Testis (tissue), 3 donors: ENCODE data around the gene LHFPL4. TPM values are rescaled to one million over a fixed set of nuclear protein-coding genes. Genes with fewer than 3 reads are reported as not detected.

ENCODE experiments used
- DNase-seq: peaks from one replicate; pipeline ENCODE4 v3.0.0-alpha.2; 2019
- H3K27ac ChIP-seq, 2 donors: fragments of 200-600 bp; sonication (generic); one replicate each; pipeline ENCODE4 v1.5.1; 2019
- H3K27me3 ChIP-seq: fragments of 200-600 bp; sonication (generic); one replicate; pipeline ENCODE4 v1.5.1; 2019
- H3K36me3 ChIP-seq: fragments of 200-600 bp; sonication (generic); one replicate; pipeline ENCODE4 v1.5.1; 2017; ENCODE audit warnings: low read depth; ENCODE audit errors: missing control alignments
- H3K4me1 ChIP-seq: fragments of 200-600 bp; sonication (generic); one replicate; pipeline ENCODE4 v1.5.1; 2019
- H3K4me3 ChIP-seq, 2 donors: fragments of 200-600 bp; sonication (generic); one replicate each; pipeline ENCODE4 v1.5.1; 2017 to 2019
- H3K9me3 ChIP-seq: fragments of 200-600 bp; sonication (generic); one replicate; pipeline ENCODE4 v1.5.1; 2017
- CTCF ChIP-seq, 3 experiments: fragments of 450-650 bp in 2 of 3; fragments of 200-600 bp in 1 of 3; sonication (generic) in 1 of 3; IDR thresholded peaks; one replicate each; pipeline ENCODE4 v1.5.1; 2016 to 2019; ENCODE audit warnings: antibody characterized with exemption in 3 of 3, mild to moderate bottlenecking in 2 of 3, moderate library complexity in 1 of 3
- POLR2A ChIP-seq: fragments of 450-650 bp; IDR thresholded peaks from one replicate; pipeline ENCODE4 v1.6.1; 2017; ENCODE audit warnings: antibody characterized with exemption, mild to moderate bottlenecking, moderate library complexity
- WGBS, 2 donors: methylation state at CpG; one replicate each; pipeline ENCODE4 v1.1.5; 2018; 5-methylcytosine and 5-hydroxymethylcytosine counted together
- intact Hi-C: fragments of 100-400 bp; cut with DNase I; formaldehyde crosslinking; loops from one replicate; pipeline ENCODE4 v1.15.1; 2023; ENCODE audit warnings: low total_unique reads
- polyA plus RNA-seq: library from polyadenylated mRNA; stranded (reverse); fragments of 350-450 nt; fragmentation: Illumina TruSeq; extraction: RNeasy Lipid Tissue Mini Kit (QIAGEN cat#74804); gene quantifications from one replicate; pipeline ENCODE4 v1.2.3, GENCODE V29; 2014; ENCODE audit warnings: low read depth, low replicate concordance; ENCODE audit not compliant: insufficient read depth
- total RNA-seq, 2 donors: library from RNA; depleted of rRNA; stranded (reverse); fragments of >200 nt; gene quantifications; one replicate each; pipeline ENCODE4 v1.2.3, GENCODE V29; 2016

Gene LHFPL4
- total and polyA plus RNA-seq, 3 donors from 2014 or later: 1.3 to 2.3 (median 1.3) TPM

- intact Hi-C loops: no loop called here
- Histone ChIP-seq H3K9me3 (no peaks in the 10 kb centered on the region), H3K27me3 (no peaks in the 10 kb centered on the region), H3K4me1 (no peaks in the 10 kb centered on the region), H3K4me3 (peak overlapping the region in 1 of 2 donors; percentile 29), H3K36me3 (no peaks in the 10 kb centered on the region), H3K27ac (no peak overlapping the region)
- no peak for TF ChIP-seq POLR2A
- no peak for TF ChIP-seq CTCF (IDR thresholded peaks at IDR 0.05)
- 22% methylated on average over 9 to 12 of the region's 12 CpGs for WGBS, 2 donors
- no peak for DNase-seq
These were observed 409 bp upstream of the LHFPL4 start for GRCh38 chr3:9553948-9554513.

GRCh38 chr3:9552252-9552999 is 1.2 kb downstream of the LHFPL4 start:
- H3K27me3 ChIP-seq: no peaks in the 10 kb centered on the region
- peak; percentile 73 for DNase-seq
- no peak overlapping the region for H3K27ac ChIP-seq
- H3K4me3 ChIP-seq: no peak overlapping the region
- intact Hi-C loops: no loop called here
- TF ChIP-seq POLR2A (no peak), CTCF (IDR thresholded peaks at IDR 0.05) (no peak)
- no peaks in the 10 kb centered on the region for H3K36me3 ChIP-seq
- WGBS, 2 donors: 2% methylated on average over 12 to 56 of the region's 57 CpGs
- H3K4me1 ChIP-seq: no peaks in the 10 kb centered on the region
- no peaks in the 10 kb centered on the region for H3K9me3 ChIP-seq

GRCh38 chr3:9550999-9551398 is 2.6 kb downstream of the LHFPL4 start:
- H3K4me1 ChIP-seq: no peaks in the 10 kb centered on the region
- no peak for DNase-seq
- no peak overlapping the region for H3K27ac ChIP-seq
- TF ChIP-seq CTCF (IDR thresholded peaks at IDR 0.05) (no peak), POLR2A (no peak)
- no peaks in the 10 kb centered on the region for H3K9me3 ChIP-seq
- no peak overlapping the region for H3K4me3 ChIP-seq
- no peaks in the 10 kb centered on the region for H3K36me3 ChIP-seq
- WGBS, 2 donors: 73 to 85% methylated on average over 1 of the region's 1 CpG
- intact Hi-C loops: no loop called here
- no peaks in the 10 kb centered on the region for H3K27me3 ChIP-seq

GRCh38 chr3:9549600-9549999 is 4.0 kb downstream of the LHFPL4 start:
- no peak for DNase-seq
- TF ChIP-seq POLR2A: no peak
- TF ChIP-seq CTCF (IDR thresholded peaks at IDR 0.05): no peak
- Histone ChIP-seq H3K36me3 (no peaks in the 10 kb centered on the region), H3K4me3 (no peak overlapping the region), H3K4me1 (no peaks in the 10 kb centered on the region), H3K9me3 (no peaks in the 10 kb centered on the region), H3K27me3 (no peaks in the 10 kb centered on the region), H3K27ac (no peak overlapping the region)
- WGBS, 2 donors: 87 to 95% methylated on average over 2 of the region's 2 CpGs
- intact Hi-C loops: no loop called here

- no peaks in the 10 kb centered on the region for H3K4me1 ChIP-seq
- H3K4me3 ChIP-seq: no peak overlapping the region
- H3K27ac ChIP-seq: no peak overlapping the region
- no peaks in the 10 kb centered on the region for H3K27me3 ChIP-seq
- no peak for DNase-seq
- H3K36me3 ChIP-seq: no peaks in the 10 kb centered on the region
- TF ChIP-seq CTCF (IDR thresholded peaks at IDR 0.05) (no peak), POLR2A (no peak)
- intact Hi-C loops: no loop called here
- H3K9me3 ChIP-seq: no peaks in the 10 kb centered on the region
- 83 to 88% methylated on average over 5 of the region's 5 CpGs for WGBS, 2 donors
These were observed 4.6 kb downstream of the LHFPL4 start for GRCh38 chr3:9548991-9549390.
